Measurements from ENCODE around the gene WDR27. TPM values are rescaled to one million over a fixed set of nuclear protein-coding genes. Genes with fewer than 3 reads are reported as not detected.
"Not testable (repeated sequence)": the region's sequence is repeated elsewhere in the genome, so short reads cannot be mapped to it uniquely, and the experiment has no call there.

Gene WDR27
- total RNA-seq, 1 donor from 2014 or later = 35.0 TPM

GRCh38 chr6:169653691-169654090 is 48.1 kb downstream of the WDR27 start:
- H3K9me3 Mint-ChIP-seq = no peaks in the 10 kb centered on the region
- H3K4me1 Mint-ChIP-seq (ENCODE audit: low read depth) = peaks cover 6% of the 10 kb centered on the region
- no peak for DNase-seq (ENCODE audit: low spot score)
- H3K27ac Mint-ChIP-seq = no peak overlapping the region
- H3K27me3 Mint-ChIP-seq (ENCODE audit: low read depth) = no peaks in the 10 kb centered on the region
- H3K36me3 Mint-ChIP-seq (ENCODE audit: low read depth) = no peaks in the 10 kb centered on the region
- H3K4me3 Mint-ChIP-seq (ENCODE audit: low read depth) = no peak overlapping the region
- intact Hi-C loops (cut with micrococcal nuclease) = loop anchor here (1.0 to 10.0 kb wide), 2 partner anchors 99 to 440 kb away; no protein-coding TSS in a partner anchor

- intact Hi-C loops (cut with micrococcal nuclease) = loop anchor here (10.0 kb wide), 1 partner anchor 98 kb away; no protein-coding TSS in a partner anchor
- no peak for DNase-seq (ENCODE audit: low spot score)
- no peaks in the 10 kb centered on the region for H3K27me3 Mint-ChIP-seq (ENCODE audit: low read depth)
- no peak overlapping the region for H3K4me3 Mint-ChIP-seq (ENCODE audit: low read depth)
- H3K36me3 Mint-ChIP-seq (ENCODE audit: low read depth) = no peaks in the 10 kb centered on the region
- H3K27ac Mint-ChIP-seq = no peak overlapping the region
- no peaks in the 10 kb centered on the region for H3K9me3 Mint-ChIP-seq
- H3K4me1 Mint-ChIP-seq (ENCODE audit: low read depth) = peaks cover 6% of the 10 kb centered on the region
These were observed 48.9 kb downstream of the WDR27 start for GRCh38 chr6:169652896-169653295.

- H3K9me3 Mint-ChIP-seq = no peaks in the 10 kb centered on the region
- no peak for DNase-seq (ENCODE audit: low spot score)
- H3K36me3 Mint-ChIP-seq (ENCODE audit: low read depth) = no peaks in the 10 kb centered on the region
- H3K27ac Mint-ChIP-seq = no peak overlapping the region
- H3K27me3 Mint-ChIP-seq (ENCODE audit: low read depth) = no peaks in the 10 kb centered on the region
- peaks cover 6% of the 10 kb centered on the region for H3K4me1 Mint-ChIP-seq (ENCODE audit: low read depth)
- H3K4me3 Mint-ChIP-seq (ENCODE audit: low read depth) = no peak overlapping the region
- intact Hi-C loops (cut with micrococcal nuclease) = loop anchor here (10.0 kb wide), 1 partner anchor 97 kb away; no protein-coding TSS in a partner anchor
These were observed 50.3 kb downstream of the WDR27 start for GRCh38 chr6:169651498-169651897.

- DNase-seq (ENCODE audit: low spot score) = no peak
- Mint-ChIP-seq H3K27me3 (ENCODE audit: low read depth) (no peaks in the 10 kb centered on the region), H3K27ac (no peak overlapping the region), H3K9me3 (no peaks in the 10 kb centered on the region), H3K4me3 (ENCODE audit: low read depth) (no peak overlapping the region), H3K36me3 (ENCODE audit: low read depth) (no peaks in the 10 kb centered on the region), H3K4me1 (ENCODE audit: low read depth) (peaks cover 6% of the 10 kb centered on the region)
- intact Hi-C loops (cut with micrococcal nuclease) = loop anchor here (10.0 kb wide), 1 partner anchor 96 kb away; no protein-coding TSS in a partner anchor
These were observed 50.9 kb downstream of the WDR27 start for GRCh38 chr6:169650959-169651292.

GRCh38 chr6:169650241-169650958 is 51.4 kb downstream of the WDR27 start:
- DNase-seq (ENCODE audit: low spot score) = no peak
- intact Hi-C loops (cut with micrococcal nuclease) = loop anchor here (10.0 kb wide), 1 partner anchor 96 kb away; no protein-coding TSS in a partner anchor
- Mint-ChIP-seq H3K9me3 (no peaks in the 10 kb centered on the region), H3K4me1 (ENCODE audit: low read depth) (peaks cover 5% of the 10 kb centered on the region), H3K4me3 (ENCODE audit: low read depth) (no peak overlapping the region), H3K27me3 (ENCODE audit: low read depth) (no peaks in the 10 kb centered on the region), H3K27ac (no peak overlapping the region), H3K36me3 (ENCODE audit: low read depth) (no peaks in the 10 kb centered on the region)

GRCh38 chr6:169648617-169649016 is 53.2 kb downstream of the WDR27 start:
- Mint-ChIP-seq H3K4me3 (ENCODE audit: low read depth) (no peak overlapping the region), H3K4me1 (ENCODE audit: low read depth) (no peaks in the 10 kb centered on the region), H3K9me3 (no peaks in the 10 kb centered on the region), H3K27me3 (ENCODE audit: low read depth) (no peaks in the 10 kb centered on the region), H3K27ac (no peak overlapping the region), H3K36me3 (ENCODE audit: low read depth) (no peaks in the 10 kb centered on the region)
- DNase-seq (ENCODE audit: low spot score) = no peak
- intact Hi-C loops (cut with micrococcal nuclease) = no loop called here

GRCh38 chr6:169648092-169648491 is 53.7 kb downstream of the WDR27 start:
- H3K27ac Mint-ChIP-seq = no peak overlapping the region
- H3K4me1 Mint-ChIP-seq (ENCODE audit: low read depth) = no peaks in the 10 kb centered on the region
- intact Hi-C loops (cut with micrococcal nuclease) = no loop called here
- no peaks in the 10 kb centered on the region for H3K36me3 Mint-ChIP-seq (ENCODE audit: low read depth)
- DNase-seq (ENCODE audit: low spot score) = no peak
- no peaks in the 10 kb centered on the region for H3K27me3 Mint-ChIP-seq (ENCODE audit: low read depth)
- no peaks in the 10 kb centered on the region for H3K9me3 Mint-ChIP-seq
- no peak overlapping the region for H3K4me3 Mint-ChIP-seq (ENCODE audit: low read depth)

- H3K27ac Mint-ChIP-seq = no peak overlapping the region
- H3K27me3 Mint-ChIP-seq (ENCODE audit: low read depth) = no peaks in the 10 kb centered on the region
- intact Hi-C loops (cut with micrococcal nuclease) = no loop called here
- DNase-seq (ENCODE audit: low spot score) = no peak
- no peaks in the 10 kb centered on the region for H3K4me1 Mint-ChIP-seq (ENCODE audit: low read depth)
- H3K9me3 Mint-ChIP-seq = no peaks in the 10 kb centered on the region
- H3K4me3 Mint-ChIP-seq (ENCODE audit: low read depth) = no peak overlapping the region
- no peaks in the 10 kb centered on the region for H3K36me3 Mint-ChIP-seq (ENCODE audit: low read depth)
These were observed 54.2 kb downstream of the WDR27 start for GRCh38 chr6:169647637-169648036.

- DNase-seq (ENCODE audit: low spot score) = no peak
- Mint-ChIP-seq H3K4me3 (ENCODE audit: low read depth) (no peak overlapping the region), H3K36me3 (ENCODE audit: low read depth) (no peaks in the 10 kb centered on the region), H3K4me1 (ENCODE audit: low read depth) (no peaks in the 10 kb centered on the region), H3K27me3 (ENCODE audit: low read depth) (no peaks in the 10 kb centered on the region), H3K27ac (no peak overlapping the region), H3K9me3 (no peaks in the 10 kb centered on the region)
- intact Hi-C loops (cut with micrococcal nuclease) = no loop called here
These were observed 54.8 kb downstream of the WDR27 start for GRCh38 chr6:169646906-169647567.

- H3K9me3 Mint-ChIP-seq; DNase-seq (ENCODE audit: low spot score); H3K27me3 Mint-ChIP-seq (ENCODE audit: low read depth); intact Hi-C loops (cut with micrococcal nuclease); H3K27ac Mint-ChIP-seq; H3K36me3 Mint-ChIP-seq (ENCODE audit: low read depth); H3K4me3 Mint-ChIP-seq (ENCODE audit: low read depth); H3K4me1 Mint-ChIP-seq (ENCODE audit: low read depth): not testable (repeated sequence)
These were observed 56.4 kb downstream of the WDR27 start for GRCh38 chr6:169645459-169645858.

GRCh38 chr6:169643521-169643920 is 58.3 kb downstream of the WDR27 start:
- intact Hi-C loops (cut with micrococcal nuclease) = no loop called here
- no peaks in the 10 kb centered on the region for H3K9me3 Mint-ChIP-seq
- no peak overlapping the region for H3K4me3 Mint-ChIP-seq (ENCODE audit: low read depth)
- no peak for DNase-seq (ENCODE audit: low spot score)
- H3K4me1 Mint-ChIP-seq (ENCODE audit: low read depth) = no peaks in the 10 kb centered on the region
- no peaks in the 10 kb centered on the region for H3K36me3 Mint-ChIP-seq (ENCODE audit: low read depth)
- H3K27ac Mint-ChIP-seq = no peak overlapping the region
- no peaks in the 10 kb centered on the region for H3K27me3 Mint-ChIP-seq (ENCODE audit: low read depth)

GRCh38 chr6:169642455-169642854 is 59.4 kb downstream of the WDR27 start:
- Mint-ChIP-seq H3K4me1 (ENCODE audit: low read depth) (no peaks in the 10 kb centered on the region), H3K9me3 (no peaks in the 10 kb centered on the region), H3K4me3 (ENCODE audit: low read depth) (no peak overlapping the region), H3K36me3 (ENCODE audit: low read depth) (no peaks in the 10 kb centered on the region), H3K27me3 (ENCODE audit: low read depth) (no peaks in the 10 kb centered on the region), H3K27ac (no peak overlapping the region)
- intact Hi-C loops (cut with micrococcal nuclease) = no loop called here
- DNase-seq (ENCODE audit: low spot score) = no peak

GRCh38 chr6:169641461-169642085 is 60.3 kb downstream of the WDR27 start:
- intact Hi-C loops (cut with micrococcal nuclease) = no loop called here
- Mint-ChIP-seq H3K36me3 (ENCODE audit: low read depth) (no peaks in the 10 kb centered on the region), H3K4me3 (ENCODE audit: low read depth) (no peak overlapping the region), H3K27ac (no peak overlapping the region), H3K9me3 (no peaks in the 10 kb centered on the region), H3K27me3 (ENCODE audit: low read depth) (no peaks in the 10 kb centered on the region), H3K4me1 (ENCODE audit: low read depth) (no peaks in the 10 kb centered on the region)
- DNase-seq (ENCODE audit: low spot score) = no peak

Data from activated T-helper 2 cell treated with anti-CD3 and anti-CD28 coated beads, Interferon-gamma antibody, Interleukin-2, Interleukin-4, amounts not matched to agents 10 μg/mL and 5 μg/mL and 100 μg/mL, durations not matched to agents 14 hours and 24 hours and 36 hours (primary cell).